GM12878 (cell line): ENCODE results near the gene ASB15. TPM values are rescaled to one million over a fixed set of nuclear protein-coding genes. Genes with fewer than 3 reads are reported as not detected.

Experiments used
- ATAC-seq: fragments of 200-7000 bp; cut with Tn5 transposase; 3 replicates; pipeline ENCODE4 v1.9.1; 2020; ENCODE audit warnings: mild to moderate bottlenecking, moderate library complexity
- BruUV-seq: library from RNA; stranded (reverse); fragments of 400-500 nt; replicated peaks from 2 replicates; lab custom pipeline; 2021; lab: Mats Ljungman, UMichigan
- CTCF ChIA-PET: fragments of 300-600 bp; sonication (Branson Sonifier 250); formaldehyde crosslinking; extraction: SDS; loops from one replicate; lab custom pipeline; 2021; ENCODE audit warnings: inconsistent platforms; lab: Yijun Ruan, JAX
- POLR2A ChIA-PET: fragments of 350-600 bp; formaldehyde crosslinking; extraction: SDS; loops from one replicate; lab custom pipeline; 2021; ENCODE audit warnings: inconsistent platforms; lab: Charles Lee
- RAD21 ChIA-PET: fragments of 300-600 bp; sonication (Branson Sonifier 250); formaldehyde crosslinking; loops from one replicate; lab custom pipeline; 2023; ENCODE audit warnings: antibody characterized with exemption; ENCODE audit not compliant: unreplicated experiment; lab: Charles Lee
- SMC1A ChIA-PET: fragments of 300-600 bp; sonication (Branson Sonifier 250); formaldehyde crosslinking; loops from one replicate; lab custom pipeline; 2023; ENCODE audit not compliant: unreplicated experiment, uncharacterized antibody; lab: Charles Lee
- DNase-seq: peaks from one replicate; pipeline ENCODE4 v3.0.0-alpha.2; 2011; ENCODE audit warnings: low read depth, low spot score
- FAIRE-seq: peaks from 3 replicates; lab custom pipeline; 2011; peaks lifted over from hg19 to GRCh38; lab: Jason Lieb, UNC
- H2AFZ ChIP-seq: 2 replicates; pipeline ENCODE4 v1.6.0; 2011; ENCODE audit warnings: low read depth, low read length, control low read depth; ENCODE audit not compliant: control insufficient read depth
- H3K27ac ChIP-seq: 2 replicates; pipeline ENCODE4 v1.5.1; 2011; ENCODE audit warnings: control low read depth; ENCODE audit not compliant: control insufficient read depth, insufficient read depth
- H3K27me3 ChIP-seq, 2 experiments: replicated peaks in 1 of 2; 2 replicates each; pipeline versions ENCODE4 v1.6.0 to v1.6.1; 2011; ENCODE audit warnings: low read length in 1 of 2; ENCODE audit not compliant: control insufficient read depth in 2 of 2, insufficient read depth in 2 of 2
- H3K36me3 ChIP-seq, 2 experiments: 2 replicates each; pipeline ENCODE4 v1.5.1; 2011; ENCODE audit warnings: low read length in 1 of 2; ENCODE audit not compliant: control insufficient read depth in 2 of 2, insufficient read depth in 2 of 2
- H3K4me1 ChIP-seq: 2 replicates; pipeline ENCODE4 v1.6.1; 2011; ENCODE audit warnings: mild to moderate bottlenecking, low read length, moderate library complexity, mixed read lengths; ENCODE audit not compliant: control insufficient read depth, insufficient read depth
- H3K4me2 ChIP-seq: 2 replicates; pipeline ENCODE4 v1.6.0; 2011; ENCODE audit warnings: control low read depth; ENCODE audit not compliant: control insufficient read depth, insufficient read depth
- H3K4me3 ChIP-seq: fragments of 200-600 bp; sonication (generic); 2 replicates; pipeline ENCODE4 v1.5.1; 2016
- H3K79me2 ChIP-seq: 2 replicates; pipeline ENCODE4 v1.6.0; 2011; ENCODE audit warnings: low read length; ENCODE audit not compliant: control insufficient read depth, insufficient read depth
- H3K9ac ChIP-seq: 2 replicates; pipeline ENCODE4 v1.8.0; 2011; ENCODE audit warnings: low read length, control low read depth, mixed read lengths; ENCODE audit not compliant: control insufficient read depth, insufficient read depth
- H3K9me3 ChIP-seq: replicated peaks from 3 replicates; pipeline ENCODE4 v1.5.1; 2011; ENCODE audit warnings: mild to moderate bottlenecking, low read length; ENCODE audit not compliant: control insufficient read depth, insufficient read depth
- H4K20me1 ChIP-seq: 2 replicates; pipeline ENCODE4 v1.6.0; 2011; ENCODE audit not compliant: control insufficient read depth, insufficient read depth
- ATF2 ChIP-seq: IDR thresholded peaks from 2 replicates; pipeline ENCODE4 v1.6.1; 2012; ENCODE audit warnings: low read length, inconsistent platforms
- ATF3 ChIP-seq: IDR thresholded peaks from 2 replicates; pipeline ENCODE4 v1.6.1; 2011; ENCODE audit warnings: low read depth, mild to moderate bottlenecking, low read length, moderate library complexity, borderline replicate concordance; ENCODE audit errors: extremely low read depth
- BACH1 ChIP-seq: fragments of 450-650 bp; IDR thresholded peaks from 2 replicates; pipeline ENCODE4 v1.6.1; 2017; ENCODE audit warnings: mild to moderate bottlenecking, borderline replicate concordance
- BHLHE40 ChIP-seq, 2 experiments: fragments of 450-650 bp in 1 of 2; IDR thresholded peaks; 2 replicates each; pipeline ENCODE4 v1.6.1; 2011 to 2017; ENCODE audit warnings: low read depth in 2 of 2, borderline replicate concordance in 1 of 2, improper control_type of control experiment in 1 of 2, low read length in 1 of 2, mild to moderate bottlenecking in 1 of 2
- CHD1 ChIP-seq: IDR thresholded peaks from 2 replicates; pipeline ENCODE4 v1.6.1; 2012; ENCODE audit warnings: low read depth, low read length, improper control_type of control experiment
- FOXK2 ChIP-seq: fragments of 450-650 bp; IDR thresholded peaks from 2 replicates; pipeline ENCODE4 v1.6.1; 2017; ENCODE audit warnings: mild to moderate bottlenecking, moderate library complexity
- GATAD2B ChIP-seq: fragments of 450-650 bp; conservative IDR thresholded peaks from 2 replicates; pipeline ENCODE4 v1.6.1; 2017; ENCODE audit warnings: low read depth, mild to moderate bottlenecking, moderate library complexity
- JUND ChIP-seq: IDR thresholded peaks from 2 replicates; pipeline ENCODE4 v1.6.1; 2012; ENCODE audit warnings: low read depth, mild to moderate bottlenecking, low read length, improper control_type of control experiment, moderate library complexity
- MAX ChIP-seq: IDR thresholded peaks from 2 replicates; pipeline ENCODE4 v1.6.1; 2012; ENCODE audit warnings: low read depth, low read length, improper control_type of control experiment
- MLLT1 ChIP-seq: fragments of 450-650 bp; IDR thresholded peaks from 2 replicates; pipeline ENCODE4 v1.6.1; 2016; ENCODE audit warnings: mild to moderate bottlenecking
- PBX3 ChIP-seq: IDR thresholded peaks from 2 replicates; pipeline ENCODE4 v1.6.1; 2011; ENCODE audit warnings: mild to moderate bottlenecking, low read depth, low read length, moderate library complexity; ENCODE audit not compliant: insufficient replicate concordance
- POU2F2 ChIP-seq: IDR thresholded peaks from 3 replicates; pipeline ENCODE4 v1.6.1; 2011; ENCODE audit warnings: low read depth, mild to moderate bottlenecking, low read length, borderline replicate concordance
- RUNX3 ChIP-seq: IDR thresholded peaks from 2 replicates; pipeline ENCODE4 v1.6.1; 2012; ENCODE audit warnings: low read length, inconsistent platforms
- SREBF2 ChIP-seq: IDR thresholded peaks from 2 replicates; pipeline ENCODE4 v1.6.1; 2012; ENCODE audit warnings: mild to moderate bottlenecking, low read length
- TAF1 ChIP-seq: IDR thresholded peaks from 2 replicates; pipeline ENCODE4 v1.6.1; 2011; ENCODE audit warnings: mild to moderate bottlenecking, low read depth, low read length, borderline replicate concordance
- USF1 ChIP-seq: IDR thresholded peaks from 2 replicates; pipeline ENCODE4 v1.6.1; 2011; ENCODE audit warnings: borderline replicate concordance, low read depth, mild to moderate bottlenecking, moderate library complexity, mixed read lengths, low read length; ENCODE audit not compliant: insufficient read depth; ENCODE audit errors: extremely low read length
- WGBS: methylation state at CpG from one replicate; pipeline ENCODE4 v1.1.6; 2016; ENCODE audit warnings: low lambda C conversion rate; ENCODE audit not compliant: insufficient replicate concordance, insufficient coverage; ENCODE audit errors: missing lambda C conversion rate; 5-methylcytosine and 5-hydroxymethylcytosine counted together
- in situ Hi-C: fragments of 300-500 bp; cut with MboI; formaldehyde crosslinking; loops from 9 replicates; pipeline ENCODE4 v1.14.3; 2018; ENCODE audit warnings: mixed read lengths
- intact Hi-C: fragments of 100-400 bp; cut with micrococcal nuclease; formaldehyde crosslinking; loops from one replicate; pipeline ENCODE4 v1.14.2; 2022; ENCODE audit not compliant: unreplicated experiment
- polyA plus RNA-seq, 11 experiments: library from polyadenylated mRNA; depleted of rRNA in 4 of 11; unstranded in 6 of 11; stranded (reverse) in 5 of 11; fragments of >200 nt; fragmentation: Nextera tagmentation in 4 of 11; fragmentation: Illumina TruSeq in 1 of 11; extraction: Ambion mirVana in 4 of 11; extraction: Trizol in 1 of 11; gene quantifications; 1 replicate in 1 of 11; 2 replicates in 10 of 11; pipeline versions ENCODE4 v1.2.1 to v1.2.3, GENCODE V29; 2011 to 2016; ENCODE audit warnings: inconsistent platforms in 2 of 11, missing spikeins in 2 of 11, low read depth in 1 of 11
- total RNA-seq, 4 experiments: library from RNA; depleted of rRNA in 3 of 4; stranded (reverse); fragments of >200 nt in 3 of 4; fragmentation: Illumina TruSeq in 1 of 4; extraction: Trizol in 1 of 4; gene quantifications; 2 replicates each; pipeline versions ENCODE4 v1.2.1 to v1.2.3, GENCODE V29; 2013 to 2021

ASB15 gene
- total and polyA plus RNA-seq, 10 of the 15 experiments (the other 5 are each of a cell fraction or from before 2014, with no cell fraction given): not detected

- Histone ChIP-seq H3K27ac (no peak overlapping the region), H3K79me2 (no peaks in the 10 kb centered on the region), H4K20me1 (no peaks in the 10 kb centered on the region), H3K9me3 (no peaks in the 10 kb centered on the region), H3K27me3 (no peaks in the 10 kb centered on the region), H2AFZ (no peak overlapping the region), H3K36me3 (no peaks in the 10 kb centered on the region), H3K4me2 (no peak overlapping the region), H3K4me3 (no peak overlapping the region)
- ChIA-PET RAD21 (no interaction called here), CTCF (interaction anchor here (1.0 to 1.4 kb wide), 3 partner anchors 9 to 239 kb away, joined by 3 to 4 read pairs (median 3); no protein-coding TSS in a partner anchor)
- no TSS peak for BruUV-seq
- no peak for ATAC-seq
- intact Hi-C loops (no loop called here), in situ Hi-C loops (no loop called here)
- 86% methylated on average over 7 of the region's 7 CpGs for WGBS
- TF ChIP-seq MAX (no peak), GATAD2B (no peak), CHD1 (no peak), ATF3 (no peak), ATF2 (no peak), POU2F2 (no peak), USF1 (no peak), SREBF2 (no peak), FOXK2 (no peak), RUNX3 (no peak), BHLHE40 (IDR thresholded peaks at IDR 0.05; ENCODE audit: borderline replicate concordance in 1 of 2, low read depth in 2 of 2, low read length in 1 of 2) (no peak), JUND (no peak), TAF1 (no peak), MLLT1 (no peak), PBX3 (no peak), BACH1 (no peak)
- TF ChIP-seq, all 136 proteins: peak for 0
- Histone ChIP-seq H3K4me1 (no peaks in the 10 kb centered on the region), H3K9ac (no peak overlapping the region)
- DNase-seq (no peak), FAIRE-seq (no peak)
- ChIA-PET SMC1A (interaction anchor here (0.9 kb wide), 1 partner anchor 12 kb away, joined by 3 read pairs; no protein-coding TSS in a partner anchor), POLR2A (no interaction called here)
Observed at GRCh38 chr7:123633553-123633952, 31.9 kb downstream of the ASB15 start.
